COLO829 (cell line): ENCODE results near the gene SORBS2.
"Not testable (repeated sequence)": the region's sequence is repeated elsewhere in the genome, so short reads cannot be mapped to it uniquely, and the experiment has no call there.

Experiments used
- DNase-seq: peaks from one replicate; pipeline ENCODE4 v3.0.0; 2012; ENCODE audit warnings: low spot score

The SORBS2 gene

DNA sequence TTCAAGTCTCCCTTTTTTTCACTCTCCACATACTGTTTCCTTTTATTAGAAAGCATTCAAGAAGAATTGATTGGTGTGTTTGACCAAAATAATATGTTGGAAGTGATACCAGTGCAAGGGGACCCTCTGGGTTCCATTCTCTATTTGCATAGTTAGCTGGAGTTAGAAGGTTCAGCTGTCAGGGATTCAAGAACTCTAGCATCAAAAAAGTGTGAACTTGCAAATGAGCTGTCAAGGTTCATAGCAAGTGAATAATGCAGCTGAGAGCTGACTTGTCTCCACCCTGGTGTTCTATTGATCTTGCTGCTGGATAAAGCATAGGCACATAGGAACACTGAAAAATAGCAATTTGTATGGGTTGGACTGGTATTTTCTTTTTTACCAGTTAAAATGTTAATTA, 73.2 kb downstream of the SORBS2 start:
- DNase-seq: no peak

DNA sequence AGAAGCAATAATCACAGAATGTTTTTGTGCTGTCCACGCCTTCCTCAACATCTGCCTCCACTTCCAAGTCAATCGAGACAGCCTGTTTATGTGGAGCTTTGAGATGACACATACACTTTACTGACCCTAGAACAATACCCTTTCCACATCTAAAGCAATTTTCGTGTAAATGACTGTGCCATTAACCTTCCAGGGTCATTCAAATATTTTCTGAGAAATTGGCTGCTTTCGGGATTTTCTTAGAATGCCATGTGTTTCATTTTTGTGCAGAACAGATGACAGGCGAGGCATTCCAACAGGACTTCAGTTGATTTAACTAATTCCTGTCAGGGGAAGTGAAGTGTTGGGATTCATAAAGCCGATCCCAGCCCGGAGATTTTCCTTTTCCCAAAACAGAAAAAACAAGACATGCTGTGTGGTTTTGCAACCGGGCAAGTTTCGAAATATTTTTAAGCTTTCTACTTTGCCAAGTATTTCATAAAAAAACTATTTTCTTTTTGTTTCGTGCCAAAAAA, 73.9 kb downstream of the SORBS2 start:
- no peak for DNase-seq

DNA sequence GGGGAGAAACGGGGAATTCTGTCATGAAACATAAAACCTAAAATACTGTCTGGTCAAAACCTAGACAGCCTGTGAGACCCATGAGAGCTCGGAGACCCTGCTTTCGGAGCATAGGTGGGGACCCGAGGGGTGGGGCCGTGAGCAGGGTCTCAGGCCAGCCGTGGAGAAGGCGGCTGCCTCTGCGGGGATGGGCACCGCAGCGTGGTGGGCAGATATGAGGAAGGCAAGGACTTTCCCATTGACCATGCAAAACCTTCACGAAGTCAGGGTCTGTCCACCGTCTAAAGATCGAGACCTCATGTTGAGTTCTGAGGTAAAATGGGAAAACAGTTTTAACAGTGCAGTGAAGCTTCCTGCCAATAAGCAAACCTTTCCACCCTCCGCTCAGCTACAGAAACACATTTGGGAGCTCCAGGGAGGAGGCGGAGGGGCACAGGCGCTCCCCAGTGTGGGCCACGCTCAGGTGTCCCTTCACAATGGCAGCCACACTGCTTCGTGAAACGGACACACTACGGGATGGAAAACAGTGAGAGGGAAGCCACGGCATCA, 74.4 kb downstream of the SORBS2 start:
- DNase-seq: no peak

- no peak for DNase-seq
Observed at GRCh38 chr4:185736882-185737281, 75.1 kb downstream of the SORBS2 start.

GRCh38 chr4:185735866-185736400, 76.1 kb downstream of the SORBS2 start:
- no peak for DNase-seq

DNA sequence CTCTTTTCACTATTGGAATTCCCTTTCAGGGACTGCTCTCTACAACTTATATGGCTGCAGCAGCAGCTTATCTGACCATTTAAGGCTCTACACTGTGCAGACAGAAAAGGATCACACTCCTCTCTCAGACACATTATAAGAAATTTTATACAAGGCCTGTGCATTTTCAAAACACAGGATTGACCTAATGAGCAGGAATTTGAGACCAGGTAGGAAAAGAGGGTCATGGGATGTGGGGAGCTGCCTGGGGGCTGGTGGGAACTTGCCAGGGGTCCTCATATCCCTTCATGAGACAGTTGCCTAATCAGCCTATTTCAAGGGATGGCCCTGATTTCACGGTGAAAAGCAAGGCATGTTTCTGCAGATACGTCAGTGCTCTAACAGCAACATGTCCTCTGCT, 77.1 kb downstream of the SORBS2 start:
- no peak for DNase-seq

- no peak for DNase-seq
Observed at GRCh38 chr4:185734214-185734613, 77.8 kb downstream of the SORBS2 start.

DNA sequence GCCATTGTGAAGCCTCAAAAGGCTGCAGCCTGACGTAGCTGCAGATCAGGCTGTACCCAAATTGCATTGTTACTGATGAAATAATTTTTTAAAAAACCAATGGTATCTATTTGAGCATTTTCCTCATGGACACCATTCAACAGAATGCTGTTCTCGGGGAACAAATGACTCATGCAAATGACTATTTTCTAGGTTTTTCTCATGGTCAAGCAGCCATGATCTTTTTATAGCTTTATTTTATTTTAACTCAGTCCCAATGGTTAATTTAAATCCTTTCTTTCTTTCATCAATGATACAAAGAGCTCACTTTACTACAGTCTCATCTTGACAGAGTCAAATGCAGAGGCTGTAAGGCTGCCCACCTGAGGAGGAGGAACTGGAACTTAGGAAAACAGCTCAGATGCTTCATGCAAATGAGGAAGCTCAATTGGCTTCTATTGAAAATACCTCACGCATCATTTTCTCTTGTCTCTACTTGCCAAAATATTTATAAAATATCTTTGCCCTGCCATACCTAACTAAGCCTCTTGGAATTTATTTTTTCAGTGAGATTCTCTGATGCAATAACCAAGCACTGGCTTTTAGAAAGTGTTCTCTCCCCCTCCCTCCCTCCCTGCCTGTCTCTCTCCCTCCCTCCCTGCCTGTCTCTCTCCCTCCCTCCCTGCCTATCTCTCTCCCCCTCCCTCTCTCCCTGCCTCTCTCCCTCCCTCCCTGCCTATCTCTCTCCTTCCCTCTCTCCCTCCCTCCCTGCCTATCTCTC, 81.0 kb downstream of the SORBS2 start:
- no peak for DNase-seq

DNA sequence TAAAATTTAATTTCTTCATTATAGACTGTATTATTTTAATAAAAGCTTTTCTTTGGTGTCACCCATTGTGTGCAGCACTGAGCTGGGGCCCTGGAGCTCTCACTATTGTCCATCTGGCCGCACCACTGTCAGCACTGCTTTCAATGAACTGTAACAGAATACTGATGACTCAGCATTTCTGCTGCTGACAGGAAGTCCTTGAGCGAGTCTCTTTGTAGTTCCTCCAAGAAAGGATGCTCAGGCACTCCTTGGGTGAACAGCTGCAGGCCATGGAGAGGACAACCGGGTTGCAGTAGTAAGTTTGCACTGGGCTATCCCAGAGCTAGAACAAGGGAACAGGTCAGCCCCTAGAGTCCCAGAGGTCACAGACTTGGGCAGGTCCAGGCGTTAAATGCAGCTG, 81.6 kb downstream of the SORBS2 start:
- DNase-seq: peak; percentile 69

DNA sequence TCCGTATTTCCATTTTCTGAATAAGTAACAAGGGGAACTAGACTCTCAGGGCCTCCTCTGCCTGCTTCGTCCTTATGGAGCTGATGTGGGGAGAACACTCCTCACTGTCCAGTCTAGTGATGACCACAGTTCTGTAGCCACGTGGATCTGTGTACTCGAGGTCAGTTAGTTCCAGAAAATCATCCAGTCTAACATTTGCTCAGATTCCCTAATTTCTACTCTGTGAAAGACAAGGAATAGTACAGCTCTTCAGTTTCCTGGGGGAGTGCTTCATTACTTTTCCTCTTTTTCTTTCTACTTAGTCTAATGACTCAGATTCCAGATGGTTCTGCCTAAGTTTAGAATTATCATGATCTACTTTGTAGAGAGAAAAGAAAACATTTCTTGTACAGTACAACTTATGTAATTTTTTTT, 82.6 kb downstream of the SORBS2 start:
- DNase-seq: no peak

- no peak for DNase-seq
Observed at GRCh38 chr4:185728893-185729292, 83.1 kb downstream of the SORBS2 start.

- no peak for DNase-seq
Observed at GRCh38 chr4:185726931-185727330, 85.1 kb downstream of the SORBS2 start.

GRCh38 chr4:185723631-185724260, 88.2 kb downstream of the SORBS2 start:
- no peak for DNase-seq

DNA sequence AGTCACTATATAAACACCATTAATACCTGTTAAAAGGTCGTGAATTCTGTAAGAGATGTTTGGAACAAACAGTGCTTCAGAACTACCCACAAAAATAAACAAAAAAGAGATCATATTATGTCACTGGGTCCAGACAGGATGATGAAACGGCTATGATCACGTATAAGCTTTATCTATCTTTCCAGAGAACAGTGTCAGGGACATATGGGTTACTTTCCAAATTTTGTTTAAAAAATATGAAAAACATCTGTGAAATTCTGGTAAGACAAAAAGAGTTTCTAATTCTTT, 90.0 kb downstream of the SORBS2 start:
- DNase-seq: peak; percentile 37

GRCh38 chr4:185721190-185722028, 90.6 kb downstream of the SORBS2 start:
- DNase-seq: peak; percentile 79

DNA sequence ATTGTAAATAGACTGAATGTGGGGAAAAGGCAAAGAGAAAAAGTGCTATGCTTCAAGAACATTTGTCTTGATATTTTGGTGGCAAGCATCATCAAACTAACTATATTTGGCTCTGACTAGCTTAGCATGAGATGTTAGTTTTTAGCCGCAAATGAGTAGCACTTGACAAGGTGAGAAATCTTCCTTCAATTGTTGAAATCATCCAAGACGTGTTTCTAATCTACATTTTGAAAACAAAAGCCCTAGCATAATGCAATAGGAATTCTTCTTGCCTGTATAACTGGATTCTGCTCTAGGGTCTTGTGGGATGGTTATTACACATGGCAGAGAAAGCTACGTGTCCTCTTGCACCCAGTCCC, 92.5 kb downstream of the SORBS2 start:
- no peak for DNase-seq

- DNase-seq: no peak
Observed at GRCh38 chr4:185718578-185719499, 93.2 kb downstream of the SORBS2 start.

DNA sequence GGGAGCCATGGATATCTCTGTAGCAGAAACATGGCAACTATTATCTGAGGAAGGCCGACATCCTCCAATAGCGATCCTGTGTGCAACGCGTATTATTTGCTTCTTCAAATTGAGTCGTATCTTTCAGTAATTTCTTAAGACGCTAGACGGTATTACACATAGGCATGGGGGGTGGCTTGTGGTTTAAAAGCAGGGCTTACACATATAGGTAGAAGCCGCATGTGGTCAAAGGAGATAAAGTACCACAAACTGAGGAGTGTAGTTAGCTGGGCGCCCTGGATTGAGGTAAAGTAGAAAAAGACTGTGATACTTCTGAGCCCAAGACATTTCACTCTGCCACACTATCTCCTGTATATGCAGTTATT, 94.6 kb downstream of the SORBS2 start:
- no peak for DNase-seq

DNA sequence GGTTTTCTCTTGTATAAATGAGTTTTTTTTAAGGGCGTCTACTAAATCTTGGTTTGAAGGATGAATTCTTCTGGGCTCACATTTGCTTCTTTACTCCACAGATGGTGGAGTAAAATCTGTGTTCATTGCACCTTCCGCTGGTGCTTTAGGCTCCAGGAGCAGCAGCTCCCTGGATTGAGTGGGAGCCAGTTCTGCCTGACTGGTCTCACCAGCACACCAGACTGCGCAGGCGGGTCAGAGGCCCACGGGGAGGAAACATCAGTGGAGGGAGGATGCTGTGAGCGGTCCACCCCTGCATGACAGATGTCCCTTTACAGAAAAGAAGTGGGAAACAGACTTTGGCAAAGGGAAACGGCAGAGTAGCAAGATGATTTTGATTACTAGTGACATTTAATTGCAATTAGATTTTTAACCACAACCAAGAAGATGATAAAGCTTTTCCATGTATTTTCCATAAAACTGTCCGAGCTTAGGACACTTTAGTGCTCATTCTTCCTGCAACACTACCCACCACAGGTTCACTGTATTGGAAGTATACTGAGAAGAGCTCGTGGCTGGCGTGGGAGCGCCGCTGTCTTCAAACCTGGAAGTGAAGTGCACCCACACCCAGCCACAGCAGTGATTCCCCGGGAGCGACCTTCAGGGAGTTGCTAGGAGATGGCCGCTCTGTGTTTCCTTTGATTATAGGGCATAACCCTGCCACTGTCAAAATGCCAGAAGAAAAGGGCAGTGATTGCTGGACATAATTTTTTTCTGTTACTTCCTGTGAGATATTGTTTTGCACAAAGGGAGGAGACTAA, 95.2 kb downstream of the SORBS2 start:
- peak; percentile 20 for DNase-seq

GRCh38 chr4:185716141-185716551, 95.8 kb downstream of the SORBS2 start:
- DNase-seq: no peak

DNA sequence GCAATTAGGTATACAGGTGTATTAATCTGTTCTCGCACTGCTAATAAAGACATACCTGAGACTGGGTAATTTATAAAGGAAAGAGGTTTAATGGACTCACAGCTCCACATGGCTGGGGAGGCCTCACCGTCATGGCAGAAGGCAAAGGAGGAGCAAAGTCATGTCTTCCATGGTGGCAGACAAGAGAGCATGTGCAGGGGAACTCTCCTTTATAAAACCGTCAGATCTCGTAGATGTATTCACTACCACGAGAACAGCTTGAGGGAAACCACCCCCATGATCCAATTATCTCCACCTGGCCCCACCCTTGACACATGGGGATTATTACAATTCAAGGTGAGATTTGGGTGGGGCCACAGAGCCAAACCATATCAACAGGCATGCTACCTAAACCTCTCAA, 97.5 kb downstream of the SORBS2 start:
- DNase-seq: not testable (repeated sequence)
